Fibroblast of mammary gland (primary cell): ENCODE measurements around the gene SDF2.

Experiments used
- DNase-seq: peaks from one replicate; pipeline ENCODE4 v3.0.0-alpha.2; 2010; ENCODE audit warnings: low read depth
- H3K4me3 ChIP-seq: 2 replicates; pipeline ENCODE4 v1.5.1; 2011; ENCODE audit warnings: low read depth, mild to moderate bottlenecking, low read length, moderate library complexity; ENCODE audit not compliant: control insufficient read depth
- TF ChIP-seq, protein P1 (sequence below): conservative IDR thresholded peaks from 2 replicates; pipeline ENCODE4 v1.5.1; 2011; ENCODE audit warnings: low read depth, low read length, inconsistent platforms; ENCODE audit not compliant: control insufficient read depth, insufficient read depth

SDF2 gene

DNA sequence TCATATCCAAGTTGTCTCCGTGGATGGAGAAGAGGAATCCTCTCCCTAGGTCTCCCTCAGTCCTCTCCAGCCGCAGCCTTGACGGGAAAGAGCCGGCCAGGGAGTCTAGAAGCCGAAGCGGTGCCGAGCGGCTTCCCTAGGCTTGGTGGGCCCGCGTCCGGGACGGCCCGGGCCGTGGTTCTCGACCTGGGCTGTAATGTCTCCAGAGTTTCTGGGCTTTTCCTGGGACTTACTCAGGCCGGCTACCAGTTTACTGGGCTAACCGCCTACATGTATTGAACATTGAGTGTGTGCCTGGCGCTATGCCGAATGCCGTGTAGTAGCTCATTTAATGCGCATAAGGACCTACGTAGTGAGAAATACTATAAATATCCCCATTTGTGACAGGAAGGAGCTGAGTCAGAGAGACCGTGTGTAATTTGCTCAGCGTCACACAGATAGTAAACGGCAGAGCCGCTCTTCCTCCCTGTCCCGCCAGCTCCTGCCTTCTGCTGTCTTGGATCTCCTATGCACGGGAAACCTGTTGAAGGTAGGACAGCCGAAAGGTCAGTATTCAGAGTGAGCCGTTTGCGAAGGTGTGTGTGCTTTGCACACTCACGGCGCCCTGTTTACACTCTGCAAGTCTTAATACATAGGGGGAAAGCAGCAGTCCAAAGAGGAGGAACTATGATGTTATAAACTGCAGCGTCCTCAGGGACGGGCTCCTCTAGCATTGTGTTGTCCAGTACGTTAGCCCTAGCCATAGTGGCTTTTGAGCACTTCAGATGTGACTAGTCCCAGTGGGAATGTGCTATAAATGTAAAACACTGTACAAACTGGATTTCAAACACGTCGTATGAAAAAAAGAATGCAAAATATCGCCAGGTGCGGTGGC lies 62.2 kb downstream of the SDF2 start:
- peak; percentile 98 for DNase-seq
- H3K4me3 ChIP-seq, result peak overlapping the region; percentile 89
- TF ChIP-seq, protein P1, sequence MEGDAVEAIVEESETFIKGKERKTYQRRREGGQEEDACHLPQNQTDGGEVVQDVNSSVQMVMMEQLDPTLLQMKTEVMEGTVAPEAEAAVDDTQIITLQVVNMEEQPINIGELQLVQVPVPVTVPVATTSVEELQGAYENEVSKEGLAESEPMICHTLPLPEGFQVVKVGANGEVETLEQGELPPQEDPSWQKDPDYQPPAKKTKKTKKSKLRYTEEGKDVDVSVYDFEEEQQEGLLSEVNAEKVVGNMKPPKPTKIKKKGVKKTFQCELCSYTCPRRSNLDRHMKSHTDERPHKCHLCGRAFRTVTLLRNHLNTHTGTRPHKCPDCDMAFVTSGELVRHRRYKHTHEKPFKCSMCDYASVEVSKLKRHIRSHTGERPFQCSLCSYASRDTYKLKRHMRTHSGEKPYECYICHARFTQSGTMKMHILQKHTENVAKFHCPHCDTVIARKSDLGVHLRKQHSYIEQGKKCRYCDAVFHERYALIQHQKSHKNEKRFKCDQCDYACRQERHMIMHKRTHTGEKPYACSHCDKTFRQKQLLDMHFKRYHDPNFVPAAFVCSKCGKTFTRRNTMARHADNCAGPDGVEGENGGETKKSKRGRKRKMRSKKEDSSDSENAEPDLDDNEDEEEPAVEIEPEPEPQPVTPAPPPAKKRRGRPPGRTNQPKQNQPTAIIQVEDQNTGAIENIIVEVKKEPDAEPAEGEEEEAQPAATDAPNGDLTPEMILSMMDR, result no peak

DNA sequence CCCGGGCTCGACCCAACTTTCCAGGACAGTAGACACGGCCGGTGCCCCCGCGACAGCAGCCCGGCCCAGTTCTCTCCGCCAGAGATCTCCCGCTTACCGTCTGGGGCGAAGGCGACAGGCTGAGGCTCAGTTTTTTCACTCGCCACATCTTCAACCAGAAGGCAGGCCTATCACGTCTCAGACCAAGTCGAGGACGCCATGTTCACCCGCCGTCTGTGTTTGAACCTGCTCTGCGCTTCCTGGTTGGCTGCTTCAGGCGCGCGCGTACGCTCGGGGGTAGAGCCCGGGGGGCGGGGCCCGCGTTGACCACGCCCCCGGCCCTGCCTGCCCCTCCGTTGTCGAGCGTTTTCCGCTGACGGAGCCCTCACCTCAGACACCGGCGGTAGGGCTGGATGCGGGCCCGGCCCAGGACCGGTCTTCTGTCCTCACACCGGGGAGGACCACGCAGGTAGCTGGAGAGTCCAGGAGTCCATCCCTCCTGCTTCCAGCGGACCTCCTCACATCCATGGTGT lies 62.9 kb downstream of the SDF2 start, which contains the start of gene SPAG5:
Gene SPAG5 (minus strand): TSS at position 227 of the 512 bp plus-strand sequence. CDS start 79 bp downstream, at position 148.
- peak; percentile 88 for DNase-seq
- H3K4me3 ChIP-seq, result peak within 1 kb of the TSS; percentile 89
- TF ChIP-seq, protein P1, result no peak

- DNase-seq, result no peak
- H3K4me3 ChIP-seq, result peak overlapping the region; percentile 89
- TF ChIP-seq, protein P1, result no peak
These were observed 63.3 kb downstream of the SDF2 start for GRCh38 chr17:28598389-28598788.
